ENCODE results near the gene CHST8. TPM values are rescaled to one million over a fixed set of nuclear protein-coding genes. Genes with fewer than 3 reads are reported as not detected.

Gene CHST8
- total and polyA plus RNA-seq, 5 donors = 0.15 to 0.63 (median 0.37) TPM; not detected in 1

- ATAC-seq = peak in 1 of 2 donors; percentile 15
- no peak overlapping the region for H3K27ac ChIP-seq (ENCODE audit: low read length)
- intact Hi-C loops (cut with DNase I) = no loop called here
- no peaks in the 10 kb centered on the region for H3K9me3 ChIP-seq (ENCODE audit: control insufficient read depth, low read length)
- no peak overlapping the region for H3K4me3 ChIP-seq (ENCODE audit: low read length)
- H3K27me3 ChIP-seq (ENCODE audit: control insufficient read depth, insufficient read depth) = no peaks in the 10 kb centered on the region
- H3K4me1 ChIP-seq (ENCODE audit: control insufficient read depth, insufficient read depth, low read length) = no peaks in the 10 kb centered on the region
- no peak for DNase-seq
- WGBS = 90% methylated on average over 3 of the region's 3 CpGs
Measured at GRCh38 chr19:33720155-33720493, 98.4 kb downstream of the CHST8 start.

GRCh38 chr19:33720691-33721682, 99.2 kb downstream of the CHST8 start:
- ATAC-seq = no peak
- Histone ChIP-seq H3K4me1 (ENCODE audit: control insufficient read depth, insufficient read depth, low read length) (no peaks in the 10 kb centered on the region), H3K9me3 (ENCODE audit: control insufficient read depth, low read length) (no peaks in the 10 kb centered on the region), H3K27ac (ENCODE audit: low read length) (no peak overlapping the region), H3K4me3 (ENCODE audit: low read length) (no peak overlapping the region), H3K27me3 (ENCODE audit: control insufficient read depth, insufficient read depth) (no peaks in the 10 kb centered on the region)
- no peak for DNase-seq
- WGBS = 74% methylated on average over 9 of the region's 9 CpGs
- intact Hi-C loops (cut with DNase I) = no loop called here

GRCh38 chr19:33721735-33722297, 100.1 kb downstream of the CHST8 start:
- Histone ChIP-seq H3K4me1 (ENCODE audit: control insufficient read depth, insufficient read depth, low read length) (no peaks in the 10 kb centered on the region), H3K27me3 (ENCODE audit: control insufficient read depth, insufficient read depth) (no peaks in the 10 kb centered on the region), H3K4me3 (ENCODE audit: low read length) (no peak overlapping the region), H3K27ac (ENCODE audit: low read length) (no peak overlapping the region), H3K9me3 (ENCODE audit: control insufficient read depth, low read length) (no peaks in the 10 kb centered on the region)
- whole genome bisulfite sequencing = 76% methylated on average over 2 of the region's 2 CpGs
- intact Hi-C loops (cut with DNase I) = no loop called here
- DNase-seq = no peak
- no peak for ATAC-seq

GRCh38 chr19:33722456-33723239, 100.9 kb downstream of the CHST8 start:
- no peaks in the 10 kb centered on the region for H3K4me1 ChIP-seq (ENCODE audit: control insufficient read depth, insufficient read depth, low read length)
- no peak overlapping the region for H3K4me3 ChIP-seq (ENCODE audit: low read length)
- H3K27ac ChIP-seq (ENCODE audit: low read length) = no peak overlapping the region
- no peak for ATAC-seq
- no peaks in the 10 kb centered on the region for H3K27me3 ChIP-seq (ENCODE audit: control insufficient read depth, insufficient read depth)
- H3K9me3 ChIP-seq (ENCODE audit: control insufficient read depth, low read length) = no peaks in the 10 kb centered on the region
- no peak for DNase-seq
- 31% methylated on average over 11 of the region's 11 CpGs for WGBS
- intact Hi-C loops (cut with DNase I) = no loop called here

DNA sequence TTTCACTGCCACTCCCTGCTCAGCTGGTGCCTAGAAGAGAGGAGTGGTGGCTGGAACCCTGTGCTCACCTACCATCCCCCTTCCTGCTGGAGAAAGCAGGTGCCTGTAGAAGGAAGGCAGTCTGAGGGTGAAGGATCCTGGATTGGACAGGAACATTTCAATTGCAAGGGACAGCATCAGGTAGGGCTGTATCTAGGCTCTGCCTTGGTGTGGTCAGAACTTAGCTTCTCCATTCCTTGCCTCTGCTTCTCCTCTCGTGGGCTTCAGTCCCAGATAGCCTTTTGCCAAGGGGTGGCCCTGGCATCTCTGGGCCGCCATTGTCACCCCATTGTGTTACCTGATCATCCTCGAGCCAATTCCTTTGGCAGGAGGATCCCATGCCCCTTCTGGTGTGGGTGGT, 101.8 kb downstream of the CHST8 start:
- ATAC-seq = no peak
- WGBS = 73% methylated on average over 3 of the region's 3 CpGs
- Histone ChIP-seq H3K27me3 (ENCODE audit: control insufficient read depth, insufficient read depth) (no peaks in the 10 kb centered on the region), H3K27ac (ENCODE audit: low read length) (no peak overlapping the region), H3K4me1 (ENCODE audit: control insufficient read depth, insufficient read depth, low read length) (no peaks in the 10 kb centered on the region), H3K9me3 (ENCODE audit: control insufficient read depth, low read length) (no peaks in the 10 kb centered on the region), H3K4me3 (ENCODE audit: low read length) (no peak overlapping the region)
- DNase-seq = no peak
- intact Hi-C loops (cut with DNase I) = no loop called here

- Histone ChIP-seq H3K27ac (ENCODE audit: low read length) (no peak overlapping the region), H3K27me3 (ENCODE audit: control insufficient read depth, insufficient read depth) (no peaks in the 10 kb centered on the region), H3K4me3 (ENCODE audit: low read length) (no peak overlapping the region), H3K4me1 (ENCODE audit: control insufficient read depth, insufficient read depth, low read length) (no peaks in the 10 kb centered on the region), H3K9me3 (ENCODE audit: control insufficient read depth, low read length) (peaks cover 2% of the 10 kb centered on the region)
- whole genome bisulfite sequencing = 79% methylated on average over 15 of the region's 15 CpGs
- intact Hi-C loops (cut with DNase I) = no loop called here
- ATAC-seq = no peak
- no peak for DNase-seq
Measured at GRCh38 chr19:33724021-33724720, 102.4 kb downstream of the CHST8 start.

GRCh38 chr19:33724721-33725060, 102.9 kb downstream of the CHST8 start:
- DNase-seq (no peak), ATAC-seq (no peak)
- Histone ChIP-seq H3K4me3 (ENCODE audit: low read length) (no peak overlapping the region), H3K4me1 (ENCODE audit: control insufficient read depth, insufficient read depth, low read length) (no peaks in the 10 kb centered on the region), H3K9me3 (ENCODE audit: control insufficient read depth, low read length) (peaks cover 2% of the 10 kb centered on the region), H3K27ac (ENCODE audit: low read length) (no peak overlapping the region), H3K27me3 (ENCODE audit: control insufficient read depth, insufficient read depth) (no peaks in the 10 kb centered on the region)
- 65% methylated on average over 7 of the region's 7 CpGs for WGBS
- intact Hi-C loops (cut with DNase I) = no loop called here

- Histone ChIP-seq H3K9me3 (ENCODE audit: control insufficient read depth, low read length) (peaks cover 2% of the 10 kb centered on the region), H3K4me1 (ENCODE audit: control insufficient read depth, insufficient read depth, low read length) (no peaks in the 10 kb centered on the region), H3K27me3 (ENCODE audit: control insufficient read depth, insufficient read depth) (no peaks in the 10 kb centered on the region), H3K27ac (ENCODE audit: low read length) (no peak overlapping the region), H3K4me3 (ENCODE audit: low read length) (no peak overlapping the region)
- intact Hi-C loops (cut with DNase I) = no loop called here
- 75% methylated on average over 9 of the region's 9 CpGs for WGBS
- no peak for DNase-seq
- ATAC-seq = no peak
Measured at GRCh38 chr19:33725567-33725966, 103.8 kb downstream of the CHST8 start.

GRCh38 chr19:33726756-33727155, 105.0 kb downstream of the CHST8 start:
- no peak for DNase-seq
- 62% methylated on average over 12 of the region's 12 CpGs for WGBS
- no peaks in the 10 kb centered on the region for H3K27me3 ChIP-seq (ENCODE audit: control insufficient read depth, insufficient read depth)
- H3K4me3 ChIP-seq (ENCODE audit: low read length) = no peak overlapping the region
- intact Hi-C loops (cut with DNase I) = no loop called here
- no peaks in the 10 kb centered on the region for H3K4me1 ChIP-seq (ENCODE audit: control insufficient read depth, insufficient read depth, low read length)
- H3K27ac ChIP-seq (ENCODE audit: low read length) = no peak overlapping the region
- no peak for ATAC-seq
- H3K9me3 ChIP-seq (ENCODE audit: control insufficient read depth, low read length) = peaks cover 2% of the 10 kb centered on the region

DNA sequence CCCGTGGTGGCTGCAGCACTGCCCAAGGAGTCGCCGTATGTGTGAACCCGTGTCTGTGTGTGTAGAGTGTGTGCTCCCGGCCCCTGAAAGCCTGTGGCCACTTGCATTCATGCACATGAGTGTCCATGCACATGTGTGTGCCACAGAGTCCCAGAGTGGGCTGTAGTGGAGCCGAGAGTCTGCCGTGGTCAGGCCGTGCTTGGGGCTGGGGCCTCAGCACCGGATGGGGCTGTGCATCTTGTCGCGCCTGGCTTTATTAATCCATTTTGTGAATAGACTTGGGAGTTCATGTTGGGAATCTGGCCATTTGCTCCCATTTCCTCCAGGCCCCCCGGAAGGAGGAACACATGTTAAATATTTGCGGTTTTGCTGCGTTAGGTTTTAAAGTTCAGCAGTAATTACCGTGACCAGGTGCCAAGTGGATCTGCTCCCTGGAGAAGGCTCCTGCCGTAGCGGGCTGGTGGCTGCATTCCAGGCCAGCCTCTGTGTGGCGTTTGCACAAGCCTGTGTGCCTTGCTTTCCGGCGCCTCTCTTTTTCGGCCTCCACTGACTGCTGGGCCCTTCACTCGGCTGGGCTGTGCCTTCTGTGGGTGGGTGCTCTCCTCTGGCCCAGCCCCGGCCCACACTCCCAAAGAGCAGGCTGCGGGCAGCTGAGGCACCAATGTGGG, 105.7 kb downstream of the CHST8 start:
- Histone ChIP-seq H3K4me3 (ENCODE audit: low read length) (no peak overlapping the region), H3K9me3 (ENCODE audit: control insufficient read depth, low read length) (peaks cover 2% of the 10 kb centered on the region), H3K27me3 (ENCODE audit: control insufficient read depth, insufficient read depth) (no peaks in the 10 kb centered on the region), H3K4me1 (ENCODE audit: control insufficient read depth, insufficient read depth, low read length) (no peaks in the 10 kb centered on the region), H3K27ac (ENCODE audit: low read length) (no peak overlapping the region)
- no peak for ATAC-seq
- DNase-seq = no peak
- intact Hi-C loops (cut with DNase I) = no loop called here
- WGBS = 79% methylated on average over 24 of the region's 24 CpGs

Measured in right cardiac atrium (tissue), 5 donors.